Measurements from ENCODE around the gene KCNJ10. TPM values are rescaled to one million over a fixed set of nuclear protein-coding genes. Genes with fewer than 3 reads are reported as not detected.

Gene KCNJ10
- total RNA-seq, 1 experiment from 2014 or later, result 0.08 TPM

- BruUV-seq (replicated peaks), result no TSS peak
- ChIA-PET CTCF (no interaction called here), POLR2A (no interaction called here)
- Histone ChIP-seq H3K36me3 (ENCODE audit: control insufficient read depth, insufficient read depth, low read length) (no peaks in the 10 kb centered on the region), H3K4me3 (ENCODE audit: low read depth in 2 of 2, low read length in 2 of 2) (no peak overlapping the region), H3K27ac (ENCODE audit: low read length) (no peak overlapping the region), H3K27me3 (ENCODE audit: control insufficient read depth, insufficient read depth, low read length) (peaks cover 8% of the 10 kb centered on the region), H3K9me3 (ENCODE audit: control insufficient read depth, insufficient read depth, low read depth, low read length) (no peaks in the 10 kb centered on the region), H3K4me1 (ENCODE audit: control insufficient read depth, insufficient read depth, low read length) (no peaks in the 10 kb centered on the region)
- no peak for TF ChIP-seq TCF7L2 (IDR thresholded peaks at IDR 0.05; ENCODE audit: low read depth, low read length)
- TF ChIP-seq SIN3A (IDR thresholded peaks at IDR 0.05; ENCODE audit: borderline replicate concordance, insufficient read depth, low read depth, low read length), result no peak
- no peak for TF ChIP-seq POLR2AphosphoS5 (IDR thresholded peaks at IDR 0.05; ENCODE audit: low read depth, low read length)
- TF ChIP-seq, protein P1, sequence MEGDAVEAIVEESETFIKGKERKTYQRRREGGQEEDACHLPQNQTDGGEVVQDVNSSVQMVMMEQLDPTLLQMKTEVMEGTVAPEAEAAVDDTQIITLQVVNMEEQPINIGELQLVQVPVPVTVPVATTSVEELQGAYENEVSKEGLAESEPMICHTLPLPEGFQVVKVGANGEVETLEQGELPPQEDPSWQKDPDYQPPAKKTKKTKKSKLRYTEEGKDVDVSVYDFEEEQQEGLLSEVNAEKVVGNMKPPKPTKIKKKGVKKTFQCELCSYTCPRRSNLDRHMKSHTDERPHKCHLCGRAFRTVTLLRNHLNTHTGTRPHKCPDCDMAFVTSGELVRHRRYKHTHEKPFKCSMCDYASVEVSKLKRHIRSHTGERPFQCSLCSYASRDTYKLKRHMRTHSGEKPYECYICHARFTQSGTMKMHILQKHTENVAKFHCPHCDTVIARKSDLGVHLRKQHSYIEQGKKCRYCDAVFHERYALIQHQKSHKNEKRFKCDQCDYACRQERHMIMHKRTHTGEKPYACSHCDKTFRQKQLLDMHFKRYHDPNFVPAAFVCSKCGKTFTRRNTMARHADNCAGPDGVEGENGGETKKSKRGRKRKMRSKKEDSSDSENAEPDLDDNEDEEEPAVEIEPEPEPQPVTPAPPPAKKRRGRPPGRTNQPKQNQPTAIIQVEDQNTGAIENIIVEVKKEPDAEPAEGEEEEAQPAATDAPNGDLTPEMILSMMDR (IDR thresholded peaks at IDR 0.05), result no peak
- TF ChIP-seq, protein P2, sequence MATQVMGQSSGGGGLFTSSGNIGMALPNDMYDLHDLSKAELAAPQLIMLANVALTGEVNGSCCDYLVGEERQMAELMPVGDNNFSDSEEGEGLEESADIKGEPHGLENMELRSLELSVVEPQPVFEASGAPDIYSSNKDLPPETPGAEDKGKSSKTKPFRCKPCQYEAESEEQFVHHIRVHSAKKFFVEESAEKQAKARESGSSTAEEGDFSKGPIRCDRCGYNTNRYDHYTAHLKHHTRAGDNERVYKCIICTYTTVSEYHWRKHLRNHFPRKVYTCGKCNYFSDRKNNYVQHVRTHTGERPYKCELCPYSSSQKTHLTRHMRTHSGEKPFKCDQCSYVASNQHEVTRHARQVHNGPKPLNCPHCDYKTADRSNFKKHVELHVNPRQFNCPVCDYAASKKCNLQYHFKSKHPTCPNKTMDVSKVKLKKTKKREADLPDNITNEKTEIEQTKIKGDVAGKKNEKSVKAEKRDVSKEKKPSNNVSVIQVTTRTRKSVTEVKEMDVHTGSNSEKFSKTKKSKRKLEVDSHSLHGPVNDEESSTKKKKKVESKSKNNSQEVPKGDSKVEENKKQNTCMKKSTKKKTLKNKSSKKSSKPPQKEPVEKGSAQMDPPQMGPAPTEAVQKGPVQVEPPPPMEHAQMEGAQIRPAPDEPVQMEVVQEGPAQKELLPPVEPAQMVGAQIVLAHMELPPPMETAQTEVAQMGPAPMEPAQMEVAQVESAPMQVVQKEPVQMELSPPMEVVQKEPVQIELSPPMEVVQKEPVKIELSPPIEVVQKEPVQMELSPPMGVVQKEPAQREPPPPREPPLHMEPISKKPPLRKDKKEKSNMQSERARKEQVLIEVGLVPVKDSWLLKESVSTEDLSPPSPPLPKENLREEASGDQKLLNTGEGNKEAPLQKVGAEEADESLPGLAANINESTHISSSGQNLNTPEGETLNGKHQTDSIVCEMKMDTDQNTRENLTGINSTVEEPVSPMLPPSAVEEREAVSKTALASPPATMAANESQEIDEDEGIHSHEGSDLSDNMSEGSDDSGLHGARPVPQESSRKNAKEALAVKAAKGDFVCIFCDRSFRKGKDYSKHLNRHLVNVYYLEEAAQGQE (IDR thresholded peaks at IDR 0.05; ENCODE audit: insufficient read depth in 1 of 2, low read depth in 2 of 2, low read length in 1 of 2), result no peak
- intact Hi-C loops (cut with micrococcal nuclease; ENCODE audit: unreplicated experiment) (no loop called here), in situ Hi-C loops (cut with HindIII; ENCODE audit: low pct_unique_long_range_greater_than_20kb, low sequenced_read_pairs) (no loop called here)
- ATAC-seq (no peak), DNase-seq (ENCODE audit: low read depth, low spot score) (no peak)
These were observed 92.4 kb downstream of the KCNJ10 start for GRCh38 chr1:159977364-159978106.

DNA sequence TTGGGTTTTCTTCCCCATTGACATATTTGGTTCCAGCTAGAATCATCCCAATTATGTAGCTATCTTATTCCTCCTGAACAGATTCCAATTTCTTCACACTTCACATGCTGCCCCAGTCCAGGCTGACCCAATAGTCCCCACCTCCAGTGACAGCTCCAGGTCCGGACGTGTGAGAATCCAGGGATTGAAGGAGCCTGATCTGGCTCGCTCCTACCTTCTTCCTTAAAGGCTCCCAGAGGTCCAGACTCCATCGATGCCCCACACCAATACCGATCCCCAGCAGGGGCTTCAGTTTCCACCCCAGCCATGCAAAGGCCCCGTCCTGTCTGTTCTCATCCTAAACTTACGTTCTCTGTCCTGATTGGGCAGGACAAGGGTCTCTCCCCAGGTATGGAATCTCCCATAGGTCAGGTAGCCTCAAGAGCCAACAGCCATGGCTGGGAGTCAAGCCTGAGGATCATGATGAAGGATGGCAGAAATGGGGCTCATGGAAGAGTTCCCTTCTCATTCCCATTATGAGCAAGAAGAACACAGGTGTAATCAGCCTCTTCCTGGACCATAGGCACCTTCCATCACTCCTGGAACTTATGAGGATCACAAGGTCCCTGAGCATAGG is 95.5 kb downstream of the KCNJ10 start:
- Histone ChIP-seq H3K27ac (ENCODE audit: low read length) (no peak overlapping the region), H3K27me3 (ENCODE audit: control insufficient read depth, insufficient read depth, low read length) (peaks cover 12% of the 10 kb centered on the region), H3K4me3 (ENCODE audit: low read depth in 2 of 2, low read length in 2 of 2) (no peak overlapping the region), H3K4me1 (ENCODE audit: control insufficient read depth, insufficient read depth, low read length) (no peaks in the 10 kb centered on the region), H3K9me3 (ENCODE audit: control insufficient read depth, insufficient read depth, low read depth, low read length) (no peaks in the 10 kb centered on the region), H3K36me3 (ENCODE audit: control insufficient read depth, insufficient read depth, low read length) (no peaks in the 10 kb centered on the region)
- ChIA-PET CTCF (no interaction called here), POLR2A (no interaction called here)
- intact Hi-C loops (cut with micrococcal nuclease; ENCODE audit: unreplicated experiment) (no loop called here), in situ Hi-C loops (cut with HindIII; ENCODE audit: low pct_unique_long_range_greater_than_20kb, low sequenced_read_pairs) (no loop called here)
- no peak for ATAC-seq
- TF ChIP-seq, protein P1 (IDR thresholded peaks at IDR 0.05), result no peak
- TF ChIP-seq TCF7L2 (IDR thresholded peaks at IDR 0.05; ENCODE audit: low read depth, low read length) (no peak), SIN3A (IDR thresholded peaks at IDR 0.05; ENCODE audit: borderline replicate concordance, insufficient read depth, low read depth, low read length) (no peak), POLR2AphosphoS5 (IDR thresholded peaks at IDR 0.05; ENCODE audit: low read depth, low read length) (no peak)
- TF ChIP-seq, protein P2 (IDR thresholded peaks at IDR 0.05; ENCODE audit: insufficient read depth in 1 of 2, low read depth in 2 of 2, low read length in 1 of 2), result no peak
- BruUV-seq (replicated peaks), result no TSS peak
- DNase-seq (ENCODE audit: low read depth, low spot score), result no peak
